ENCODE measurements around the gene CACNA2D3.

Gene CACNA2D3

DNA sequence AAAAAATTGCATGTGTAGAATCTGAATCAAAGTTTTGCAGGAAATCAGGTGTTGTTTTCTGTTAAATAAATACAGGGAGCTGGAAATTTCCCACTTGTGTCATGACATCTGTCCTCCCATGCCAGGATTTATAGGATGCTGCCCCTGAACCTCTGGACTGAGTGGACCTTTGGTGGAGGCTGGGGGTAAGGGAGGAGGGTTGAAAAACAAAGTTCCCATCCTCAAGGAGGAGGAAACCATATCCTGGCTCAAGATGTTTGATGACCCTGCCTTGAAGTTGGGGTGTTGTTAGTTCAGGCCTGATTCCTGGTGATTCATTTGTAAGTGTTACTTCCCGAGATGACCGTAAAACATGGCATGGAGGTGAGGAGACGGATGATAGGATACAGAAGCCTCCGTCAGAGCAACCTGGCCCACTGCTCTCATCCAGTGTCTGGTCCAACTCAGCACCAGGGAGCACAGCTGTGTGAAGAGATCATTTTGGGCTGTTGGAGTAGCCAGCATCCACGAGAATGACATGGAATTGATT is 223.6 kb downstream of the CACNA2D3 start:
- no peak for DNase-seq

GRCh38 chr3:54347060-54347459 is 224.7 kb downstream of the CACNA2D3 start:
- DNase-seq, result no peak

- no peak for DNase-seq
Measured at GRCh38 chr3:54347933-54348332, 225.6 kb downstream of the CACNA2D3 start.

GRCh38 chr3:54349231-54349652 is 226.9 kb downstream of the CACNA2D3 start:
- no peak for DNase-seq

DNA sequence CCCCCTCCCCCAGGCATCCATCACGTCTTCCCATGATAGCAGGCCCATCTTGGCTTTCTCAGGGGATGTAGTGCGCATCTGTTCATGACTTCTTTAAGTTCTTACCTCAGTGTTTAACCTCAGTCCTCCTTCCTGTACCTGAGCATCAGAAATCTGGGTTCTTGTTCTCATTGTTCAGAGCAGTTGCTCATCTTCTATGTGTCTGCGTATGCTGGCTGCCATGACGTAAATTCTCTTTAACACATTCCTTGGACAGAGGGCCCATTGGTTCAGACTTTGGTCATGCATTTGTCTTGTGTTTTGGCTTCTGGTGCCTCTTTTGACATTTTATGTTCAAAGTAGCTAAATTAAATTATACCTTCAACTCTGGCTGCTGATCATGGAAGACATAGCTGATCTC is 227.3 kb downstream of the CACNA2D3 start:
- DNase-seq, result no peak

DNA sequence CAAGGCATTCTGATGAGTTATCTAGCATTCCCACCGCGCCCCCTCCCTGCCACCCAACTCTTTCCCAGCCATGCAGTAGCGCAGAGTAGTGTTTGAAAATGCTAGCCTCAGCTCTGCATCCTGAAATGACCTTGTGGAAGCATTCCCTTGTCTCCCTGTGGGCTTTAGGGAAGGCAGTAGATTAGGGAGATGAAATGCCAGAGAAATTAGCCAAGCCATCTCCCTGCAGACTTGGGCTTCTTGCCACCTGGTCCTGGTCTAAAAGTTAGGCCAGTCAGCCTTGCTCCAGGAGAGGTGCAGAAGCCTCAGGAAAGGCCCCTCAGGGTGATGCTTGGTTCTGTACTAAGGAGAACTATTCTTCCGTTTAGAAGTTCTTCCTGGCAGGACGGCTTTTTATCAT is 231.2 kb downstream of the CACNA2D3 start:
- DNase-seq, result no peak

DNA sequence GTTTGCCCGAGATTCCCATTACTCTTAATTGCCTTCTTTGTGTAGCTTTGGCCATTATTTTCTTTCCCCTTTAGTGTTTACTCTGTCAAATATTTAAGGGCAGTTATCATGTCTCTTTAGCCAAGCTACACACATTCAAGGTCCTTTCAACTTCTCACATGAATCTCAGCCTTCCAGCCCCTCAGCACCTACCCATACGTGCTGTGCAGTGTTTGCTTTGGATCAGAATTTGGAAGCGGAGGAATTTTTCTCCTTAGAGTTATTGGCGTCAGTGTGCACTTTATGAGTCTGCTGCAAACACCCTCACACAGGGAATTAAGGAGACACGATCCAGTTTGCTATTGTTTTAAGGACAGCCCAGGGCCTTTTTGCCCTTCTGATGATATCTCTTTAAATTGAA is 231.6 kb downstream of the CACNA2D3 start:
- no peak for DNase-seq

- DNase-seq, result no peak
Measured at GRCh38 chr3:54355800-54356199, 233.4 kb downstream of the CACNA2D3 start.

GRCh38 chr3:54356261-54357045 is 234.1 kb downstream of the CACNA2D3 start:
- DNase-seq, result no peak

DNA sequence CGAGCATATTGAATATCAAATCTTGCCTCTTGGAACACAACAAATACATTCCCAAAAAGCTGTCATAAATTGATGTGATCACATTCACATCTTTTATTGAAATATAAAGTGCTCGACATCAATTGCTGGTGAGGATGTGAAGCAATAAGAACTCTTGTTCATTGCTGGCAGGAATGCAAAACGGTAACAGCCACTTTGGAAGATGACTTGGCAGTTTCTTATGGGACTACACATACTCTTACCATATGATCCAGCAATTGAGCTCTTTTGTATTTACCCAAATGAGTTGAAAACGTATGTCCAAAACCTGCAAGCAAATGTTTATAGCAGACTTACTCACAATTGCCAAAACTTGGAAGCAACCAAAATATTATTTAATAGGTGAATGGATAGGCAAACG is 234.9 kb downstream of the CACNA2D3 start:
- no peak for DNase-seq

DNA sequence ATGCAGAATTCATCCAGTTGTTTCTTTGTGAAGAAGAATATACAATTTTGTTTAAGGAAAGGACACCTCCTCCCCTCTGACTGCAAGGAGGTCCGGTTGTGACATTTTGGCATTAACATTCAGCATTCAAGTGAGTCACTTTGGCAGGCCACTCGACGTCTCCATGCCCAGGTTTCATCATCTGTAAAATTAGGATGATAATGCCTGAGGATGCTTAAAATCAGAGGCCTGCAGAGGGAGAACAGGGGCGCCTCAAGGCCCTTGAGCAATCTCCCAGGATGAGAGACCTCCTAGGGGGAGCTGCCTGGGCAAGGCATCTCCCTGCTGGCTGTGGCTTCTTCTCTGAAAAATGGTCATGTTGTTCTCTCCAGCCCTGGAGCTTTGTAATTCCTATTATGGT is 236.0 kb downstream of the CACNA2D3 start:
- DNase-seq, result no peak

DNA sequence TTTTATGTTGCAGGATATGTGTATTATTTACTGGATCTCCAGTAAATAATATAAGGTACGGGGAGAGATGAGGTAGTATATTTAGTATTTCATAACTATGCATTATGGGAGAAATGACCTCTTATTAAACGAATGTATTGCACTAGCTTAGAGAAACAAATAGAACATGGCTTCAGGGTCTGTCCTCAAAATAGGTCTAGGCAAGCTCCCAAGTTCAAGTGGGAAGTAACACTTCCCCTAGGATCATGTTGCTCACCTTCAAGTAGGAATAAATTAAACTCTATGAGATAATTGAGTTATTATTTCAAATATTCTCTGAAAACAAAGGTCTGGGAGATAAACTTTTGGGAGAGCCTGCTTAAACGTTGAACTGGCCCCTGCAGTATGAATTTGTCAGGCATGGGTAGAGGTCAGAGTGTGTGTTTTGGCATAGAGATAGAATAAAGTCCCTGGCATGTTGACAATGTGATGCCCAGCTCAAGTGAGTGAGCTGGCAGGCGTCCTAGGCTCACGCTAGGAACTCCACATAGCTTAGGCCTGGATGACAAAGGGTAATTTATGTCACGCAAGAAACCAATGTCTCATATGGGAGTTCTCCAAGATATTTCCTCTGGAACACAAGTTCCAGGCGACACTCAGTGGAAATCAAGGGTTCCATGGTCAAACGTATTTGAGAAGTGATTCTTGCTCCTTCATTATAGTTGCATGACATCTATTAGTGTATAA is 236.8 kb downstream of the CACNA2D3 start:
- peak; percentile 88 for DNase-seq

- DNase-seq, result no peak
Measured at GRCh38 chr3:54360320-54360719, 238.0 kb downstream of the CACNA2D3 start.

DNA sequence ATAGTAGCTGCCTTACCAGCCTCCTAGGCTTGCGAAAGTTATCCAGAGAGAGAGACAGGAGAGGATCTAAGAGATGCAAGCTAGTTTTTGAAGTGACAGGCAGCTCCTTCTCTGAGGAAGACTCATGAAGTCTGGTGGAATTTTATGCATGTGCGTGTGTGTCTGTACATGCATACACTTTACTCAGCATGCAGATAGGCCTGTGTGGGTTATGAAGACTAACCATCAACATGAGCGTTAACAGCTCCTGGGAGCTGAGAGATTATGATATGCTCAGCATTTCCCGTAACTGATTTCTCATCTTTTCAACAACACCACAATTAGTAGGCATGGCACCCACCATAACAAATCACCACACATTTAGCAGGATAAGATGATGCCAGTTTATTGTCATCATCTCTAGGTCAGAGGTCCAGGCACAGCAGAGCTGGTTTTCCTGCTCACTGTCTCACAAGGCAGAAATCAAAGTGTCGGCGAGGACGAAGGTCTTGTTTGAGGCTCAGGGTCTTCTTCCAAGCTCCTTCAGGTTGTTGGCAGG is 239.5 kb downstream of the CACNA2D3 start:
- DNase-seq, result no peak

DNA sequence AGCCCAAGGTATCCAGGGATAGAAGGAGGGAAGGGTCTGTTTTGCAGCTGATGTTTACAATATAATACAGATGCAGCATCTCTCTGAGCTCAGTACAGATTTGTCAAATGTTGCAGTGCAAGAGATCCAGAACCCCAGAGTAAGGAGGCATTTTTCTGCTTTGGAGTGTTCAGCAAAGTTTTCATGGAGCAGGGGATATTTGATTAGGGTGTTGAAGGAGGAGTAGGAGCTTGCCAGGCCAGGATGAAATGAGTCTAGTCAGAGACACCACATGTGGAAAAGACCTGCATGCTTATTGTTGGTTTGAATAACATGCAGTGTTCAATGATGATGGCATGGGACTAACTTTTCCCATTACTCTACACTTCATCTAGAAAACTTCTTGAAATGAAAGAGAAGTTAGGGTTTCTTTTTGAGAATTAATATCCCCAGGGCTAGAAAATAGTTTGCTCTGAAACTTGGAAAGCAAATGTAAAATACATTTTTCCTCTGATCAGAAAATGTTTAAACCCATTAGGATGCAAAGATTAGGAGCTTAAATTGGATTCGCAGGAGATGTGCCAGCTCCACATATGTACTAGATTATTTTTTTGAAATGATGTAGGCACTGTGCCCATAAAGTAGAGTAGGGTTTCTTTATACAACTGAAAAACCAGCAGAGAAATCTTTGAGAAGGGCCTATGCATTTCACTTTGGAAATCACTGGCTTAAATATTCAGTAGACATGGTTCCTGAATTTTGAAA is 243.8 kb downstream of the CACNA2D3 start:
- no peak for DNase-seq

DNA sequence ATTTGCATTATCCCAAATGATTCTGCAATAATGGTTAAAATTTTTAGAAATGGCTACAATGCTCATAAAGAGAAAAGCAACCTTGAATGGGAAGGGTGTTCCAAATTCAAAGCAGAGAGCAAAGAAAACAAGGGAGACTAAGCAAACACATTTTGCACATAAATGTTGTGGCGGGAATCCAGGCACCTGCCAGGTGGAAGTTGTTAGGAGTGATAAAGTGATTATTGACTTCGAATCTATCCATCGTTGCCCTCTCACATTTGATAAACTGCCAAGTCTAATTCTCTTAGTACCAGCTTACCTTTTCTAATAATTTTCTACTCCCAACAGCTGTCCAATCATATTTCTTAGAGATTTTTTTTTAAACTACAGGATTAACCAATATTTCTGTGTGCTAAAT is 244.5 kb downstream of the CACNA2D3 start:
- peak; percentile 52 for DNase-seq

- no peak for DNase-seq
Measured at GRCh38 chr3:54372232-54372631, 249.9 kb downstream of the CACNA2D3 start.

GRCh38 chr3:54374214-54374852 is 252.0 kb downstream of the CACNA2D3 start:
- DNase-seq, result no peak

- no peak for DNase-seq
Measured at GRCh38 chr3:54376142-54376807, 253.9 kb downstream of the CACNA2D3 start.

GRCh38 chr3:54376939-54377578 is 254.7 kb downstream of the CACNA2D3 start:
- DNase-seq, result no peak

DNA sequence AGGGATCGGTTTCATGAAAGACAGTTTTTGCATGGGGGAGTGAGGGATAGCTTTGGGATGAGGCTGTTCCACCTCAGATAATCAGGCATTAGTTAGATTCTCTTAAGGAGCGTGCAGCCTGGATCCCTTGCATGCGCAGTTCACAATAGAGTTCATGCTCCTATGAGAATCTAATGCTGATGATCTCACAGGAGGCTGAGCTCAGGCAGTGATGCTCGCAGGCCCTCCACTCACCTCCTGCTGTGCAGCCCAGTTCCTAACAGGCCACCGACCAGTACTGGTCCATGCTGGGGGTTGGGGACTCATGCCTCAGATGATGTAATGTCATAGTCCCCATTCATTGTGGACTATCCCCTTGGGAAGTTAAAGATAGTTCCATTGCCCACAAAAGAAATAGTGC is 255.8 kb downstream of the CACNA2D3 start:
- DNase-seq, result no peak

DNA sequence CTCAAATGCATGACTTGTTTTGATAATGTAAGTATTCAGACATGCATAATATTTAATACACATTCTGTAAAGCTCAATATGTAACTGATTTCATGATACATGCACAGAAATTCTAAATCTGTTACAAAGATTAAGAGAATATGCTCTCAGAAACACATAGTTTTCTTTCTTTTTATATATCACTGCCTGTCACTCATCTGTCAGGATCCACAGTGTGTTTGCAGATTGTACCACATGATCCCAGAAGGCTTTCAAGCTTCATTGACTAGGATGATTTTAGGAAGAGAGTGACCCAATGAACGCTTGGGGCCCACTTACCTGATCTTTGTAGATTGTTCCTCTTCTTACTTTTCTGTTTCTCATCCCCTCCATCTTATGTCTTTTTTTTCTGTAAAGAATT is 261.9 kb downstream of the CACNA2D3 start:
- DNase-seq, result no peak
